ENCODE measurements around the gene CASP5. TPM values are rescaled to one million over a fixed set of nuclear protein-coding genes. Genes with fewer than 3 reads are reported as not detected.
A peak's percentile ranks its signal among the peaks of the same experiment; 100 is the strongest.

CASP5 gene
- total and polyA plus RNA-seq, 4 donors, result 0.10 to 0.75 (median 0.34) TPM

DNA sequence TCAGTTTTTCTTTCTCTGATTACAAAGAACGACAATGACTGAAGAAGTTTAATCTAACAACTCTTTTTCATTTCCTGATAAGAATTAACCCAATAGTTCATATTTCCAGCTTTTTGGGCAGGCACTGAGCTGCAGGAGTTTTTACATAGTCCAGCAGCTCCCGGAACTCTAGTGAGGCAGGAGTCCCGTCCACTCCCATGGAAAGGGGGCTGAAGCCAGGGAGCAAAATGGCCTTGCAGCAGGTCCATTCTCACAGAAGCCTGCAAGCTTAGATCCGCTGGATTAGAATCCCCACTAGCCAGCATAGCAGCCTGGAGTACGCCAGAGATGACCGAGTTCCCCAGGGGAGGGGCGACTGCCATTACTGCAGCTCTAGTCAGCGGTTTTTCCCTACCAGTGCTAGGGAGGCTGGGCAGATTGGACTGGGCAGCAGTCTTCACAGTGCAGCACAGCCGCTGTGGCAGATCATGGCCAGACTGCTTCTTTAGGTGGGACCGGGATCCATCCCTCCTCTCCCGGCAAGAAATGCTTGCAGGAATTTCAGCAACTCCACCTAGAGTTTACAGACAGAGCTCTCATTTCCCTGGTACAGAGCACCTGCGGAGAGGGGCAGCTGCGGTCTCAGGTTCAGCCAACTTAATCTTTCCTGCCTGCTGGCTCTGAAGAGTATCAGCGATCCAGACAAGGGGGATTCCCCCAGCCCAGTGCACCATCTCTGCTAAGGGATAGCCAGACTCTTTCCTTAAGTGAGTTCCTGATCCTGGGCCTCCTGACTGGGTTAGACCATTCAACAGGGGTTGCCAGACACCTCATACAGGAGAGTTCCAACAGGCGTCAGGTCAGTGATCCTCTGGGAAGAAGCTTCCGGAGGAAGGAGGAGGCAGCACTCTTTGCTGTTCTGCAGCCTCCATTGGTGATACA is 53.9 kb downstream of the CASP5 start:
- TF ChIP-seq, protein P1, sequence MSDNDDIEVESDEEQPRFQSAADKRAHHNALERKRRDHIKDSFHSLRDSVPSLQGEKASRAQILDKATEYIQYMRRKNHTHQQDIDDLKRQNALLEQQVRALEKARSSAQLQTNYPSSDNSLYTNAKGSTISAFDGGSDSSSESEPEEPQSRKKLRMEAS (IDR thresholded peaks at IDR 0.05), result no peak
- peak in 1 of 2 donors; percentile 5 for TF ChIP-seq GABPA (IDR thresholded peaks at IDR 0.05 in 1 of 2, conservative IDR thresholded peaks at IDR 0.05 in 1 of 2)
- TF ChIP-seq, protein P2, sequence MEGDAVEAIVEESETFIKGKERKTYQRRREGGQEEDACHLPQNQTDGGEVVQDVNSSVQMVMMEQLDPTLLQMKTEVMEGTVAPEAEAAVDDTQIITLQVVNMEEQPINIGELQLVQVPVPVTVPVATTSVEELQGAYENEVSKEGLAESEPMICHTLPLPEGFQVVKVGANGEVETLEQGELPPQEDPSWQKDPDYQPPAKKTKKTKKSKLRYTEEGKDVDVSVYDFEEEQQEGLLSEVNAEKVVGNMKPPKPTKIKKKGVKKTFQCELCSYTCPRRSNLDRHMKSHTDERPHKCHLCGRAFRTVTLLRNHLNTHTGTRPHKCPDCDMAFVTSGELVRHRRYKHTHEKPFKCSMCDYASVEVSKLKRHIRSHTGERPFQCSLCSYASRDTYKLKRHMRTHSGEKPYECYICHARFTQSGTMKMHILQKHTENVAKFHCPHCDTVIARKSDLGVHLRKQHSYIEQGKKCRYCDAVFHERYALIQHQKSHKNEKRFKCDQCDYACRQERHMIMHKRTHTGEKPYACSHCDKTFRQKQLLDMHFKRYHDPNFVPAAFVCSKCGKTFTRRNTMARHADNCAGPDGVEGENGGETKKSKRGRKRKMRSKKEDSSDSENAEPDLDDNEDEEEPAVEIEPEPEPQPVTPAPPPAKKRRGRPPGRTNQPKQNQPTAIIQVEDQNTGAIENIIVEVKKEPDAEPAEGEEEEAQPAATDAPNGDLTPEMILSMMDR (IDR thresholded peaks at IDR 0.05; ENCODE audit: low read depth, low read length, missing input control), result no peak
- peak; percentile 54 for TF ChIP-seq YY1 (IDR thresholded peaks at IDR 0.05)
- no peak for TF ChIP-seq SP1 (IDR thresholded peaks at IDR 0.05)
- Histone ChIP-seq H3K4me3 (ENCODE audit: low read depth in 1 of 3, low read length in 3 of 3) (peak overlapping the region; percentile 56 to 68 (median 62)), H3K27me3 (ENCODE audit: control insufficient read depth in 4 of 4, insufficient read depth in 4 of 4, low read length in 3 of 4) (no peaks in the 10 kb centered on the region), H3K36me3 (ENCODE audit: control insufficient read depth in 4 of 4, insufficient read depth in 3 of 4, low read depth in 1 of 4, low read length in 3 of 4) (no peaks in the 10 kb centered on the region), H3K4me1 (ENCODE audit: control insufficient read depth in 4 of 4, insufficient read depth in 4 of 4, low read length in 3 of 4) (peaks cover 0 to 23% (median 9%) of the 10 kb centered on the region in 4 donors), H3K9me3 (ENCODE audit: control insufficient read depth in 4 of 4, low read length in 3 of 4) (peaks cover 0 to 1% (median 0%) of the 10 kb centered on the region in 4 donors), H3K9ac (ENCODE audit: low read depth in 1 of 2, low read length in 2 of 2) (peak overlapping the region; percentile 32 to 97), H3K27ac (ENCODE audit: low read depth in 1 of 2, low read length in 2 of 2) (peak overlapping the region; percentile 85 to 97)
- no peak for DNase-seq (ENCODE audit: low spot score)
- WGBS, result 54% methylated on average over 16 of the region's 16 CpGs

GRCh38 chr11:104968355-104968855 is 54.6 kb downstream of the CASP5 start, which contains the start of gene CASP4:
TSS of gene CASP4 (minus strand) at chr11:104968574. CDS start at chr11:104968525, 49 bp downstream.
- no peaks in the 10 kb centered on the region for H3K27me3 ChIP-seq (ENCODE audit: control insufficient read depth in 4 of 4, insufficient read depth in 4 of 4, low read length in 3 of 4)
- H3K4me3 ChIP-seq (ENCODE audit: low read depth in 1 of 3, low read length in 3 of 3), result peak within 1 kb of the TSS; percentile 56 to 93 (median 68)
- peak within 1 kb of the TSS; percentile 97 to 98 for H3K9ac ChIP-seq (ENCODE audit: low read depth in 1 of 2, low read length in 2 of 2)
- DNase-seq (ENCODE audit: low spot score), result no peak
- H3K9me3 ChIP-seq (ENCODE audit: control insufficient read depth in 4 of 4, low read length in 3 of 4), result no peaks in the 10 kb centered on the region
- peaks cover 1 to 26% (median 10%) of the 10 kb centered on the region in 4 donors for H3K4me1 ChIP-seq (ENCODE audit: control insufficient read depth in 4 of 4, insufficient read depth in 4 of 4, low read length in 3 of 4)
- H3K36me3 ChIP-seq (ENCODE audit: control insufficient read depth in 4 of 4, insufficient read depth in 3 of 4, low read depth in 1 of 4, low read length in 3 of 4), result no peaks in the 10 kb centered on the region
- peak within 1 kb of the TSS; percentile 85 to 97 for H3K27ac ChIP-seq (ENCODE audit: low read depth in 1 of 2, low read length in 2 of 2)
- WGBS, result 3% methylated on average over 4 of the region's 4 CpGs
- TF ChIP-seq TAF1 (conservative IDR thresholded peaks at IDR 0.05) (peak; percentile 59), HNF4A (conservative IDR thresholded peaks at IDR 0.05) (peak; percentile 29 to 48), FOXA1 (IDR thresholded peaks at IDR 0.05) (no peak), FOXA2 (IDR thresholded peaks at IDR 0.05) (no peak), REST (IDR thresholded peaks at IDR 0.05) (peak; percentile 77), EGR1 (IDR thresholded peaks at IDR 0.05; ENCODE audit: low read depth in 2 of 2) (no peak), RAD21 (IDR thresholded peaks at IDR 0.05) (peak; percentile 26 to 40), RXRA (IDR thresholded peaks at IDR 0.05) (peak in 1 of 2 donors; percentile 42), NR2F2 (IDR thresholded peaks at IDR 0.05) (no peak), JUND (IDR thresholded peaks at IDR 0.05) (peak in 1 of 2 donors; percentile 28), YY1 (IDR thresholded peaks at IDR 0.05) (peak; percentile 74), SP1 (IDR thresholded peaks at IDR 0.05) (peak; percentile 58), GABPA (IDR thresholded peaks at IDR 0.05 in 1 of 2, conservative IDR thresholded peaks at IDR 0.05 in 1 of 2) (peak; percentile 43 to 72), HNF4G (IDR thresholded peaks at IDR 0.05) (no peak), ZBTB33 (IDR thresholded peaks at IDR 0.05) (no peak), ATF3 (IDR thresholded peaks at IDR 0.05) (peak; percentile 17)
- TF ChIP-seq, protein P2 (IDR thresholded peaks at IDR 0.05; ENCODE audit: low read depth, low read length, missing input control), result no peak
- TF ChIP-seq, protein P1 (IDR thresholded peaks at IDR 0.05), result peak; percentile 70
